IPS-20b (cell line): ENCODE measurements around the gene SLC4A4.

Source experiments
- H3K27ac ChIP-seq: one replicate; pipeline ENCODE4 v1.5.1; 2013; ENCODE audit warnings: low read length
- H3K27me3 ChIP-seq: 2 replicates; pipeline ENCODE4 v1.6.1; 2013; ENCODE audit warnings: mild to moderate bottlenecking, low read length, inconsistent platforms; ENCODE audit not compliant: insufficient read depth
- H3K36me3 ChIP-seq: 2 replicates; pipeline ENCODE4 v1.6.1; 2013; ENCODE audit warnings: low read depth, mild to moderate bottlenecking, inconsistent platforms, low read length, moderate library complexity; ENCODE audit not compliant: insufficient read depth
- H3K4me1 ChIP-seq: 2 replicates; pipeline ENCODE4 v1.6.1; 2013; ENCODE audit warnings: mild to moderate bottlenecking, control low read depth, inconsistent platforms, low read length, moderate library complexity; ENCODE audit not compliant: insufficient read depth
- H3K4me3 ChIP-seq: 2 replicates; pipeline ENCODE4 v1.5.1; 2013; ENCODE audit warnings: mild to moderate bottlenecking, low read length, inconsistent platforms
- H3K9ac ChIP-seq: 2 replicates; pipeline ENCODE4 v1.6.1; 2013; ENCODE audit warnings: low read depth, mild to moderate bottlenecking, inconsistent platforms, low read length, moderate library complexity
- H3K9me3 ChIP-seq: 2 replicates; pipeline ENCODE4 v1.6.1; 2013; ENCODE audit warnings: mild to moderate bottlenecking, low read depth, low read length, inconsistent platforms; ENCODE audit not compliant: insufficient read depth

SLC4A4 gene

GRCh38 chr4:71426381-71427042 is 87.7 kb downstream of the SLC4A4 start:
- Histone ChIP-seq H3K4me3 (no peak overlapping the region), H3K27me3 (no peaks in the 10 kb centered on the region), H3K4me1 (no peaks in the 10 kb centered on the region), H3K27ac (no peak overlapping the region), H3K9ac (no peak overlapping the region), H3K9me3 (no peaks in the 10 kb centered on the region), H3K36me3 (no peaks in the 10 kb centered on the region)

DNA sequence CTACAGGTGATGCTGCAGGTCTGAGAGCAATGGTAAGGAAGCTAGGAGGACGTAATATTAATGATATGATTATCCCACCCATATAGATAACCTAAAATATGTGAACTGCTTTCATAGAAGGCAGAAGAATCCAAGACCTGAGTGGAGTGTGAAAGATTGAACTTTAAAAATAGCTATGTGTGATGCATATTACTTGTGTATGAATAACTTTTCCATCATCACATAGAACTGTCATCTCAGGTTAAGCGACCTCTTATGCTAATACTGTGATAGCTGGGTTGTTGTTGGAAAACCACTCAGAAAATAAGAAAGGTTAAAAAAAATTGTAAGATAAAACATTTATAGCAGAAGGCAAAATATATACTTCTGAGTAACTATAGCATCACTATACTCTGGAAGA is 90.3 kb downstream of the SLC4A4 start:
- H3K4me1 ChIP-seq: no peaks in the 10 kb centered on the region
- no peak overlapping the region for H3K9ac ChIP-seq
- no peak overlapping the region for H3K4me3 ChIP-seq
- H3K27ac ChIP-seq: no peak overlapping the region
- no peaks in the 10 kb centered on the region for H3K36me3 ChIP-seq
- H3K27me3 ChIP-seq: no peaks in the 10 kb centered on the region
- no peaks in the 10 kb centered on the region for H3K9me3 ChIP-seq

DNA sequence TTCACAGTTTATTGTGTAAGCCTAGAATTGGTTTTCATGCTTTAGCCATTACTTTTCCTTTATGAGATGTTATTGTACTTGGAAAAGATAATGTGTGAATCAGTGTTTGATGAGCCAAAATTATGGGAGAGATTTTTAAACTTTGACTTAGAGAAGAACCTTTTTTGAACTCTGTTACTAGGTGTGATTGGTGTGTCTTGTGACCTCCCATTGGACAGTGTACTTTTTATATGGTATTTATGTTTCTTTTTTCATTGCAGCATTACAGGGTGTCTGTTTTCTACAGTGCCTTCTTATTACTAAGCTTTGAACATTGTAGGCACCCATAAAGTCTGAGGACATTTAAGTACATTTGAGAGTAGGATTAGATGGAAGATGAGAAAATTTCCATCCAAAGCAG is 91.1 kb downstream of the SLC4A4 start:
- Histone ChIP-seq H3K4me1 (no peaks in the 10 kb centered on the region), H3K27me3 (no peaks in the 10 kb centered on the region), H3K9me3 (no peaks in the 10 kb centered on the region), H3K36me3 (no peaks in the 10 kb centered on the region), H3K9ac (no peak overlapping the region), H3K27ac (no peak overlapping the region), H3K4me3 (no peak overlapping the region)

DNA sequence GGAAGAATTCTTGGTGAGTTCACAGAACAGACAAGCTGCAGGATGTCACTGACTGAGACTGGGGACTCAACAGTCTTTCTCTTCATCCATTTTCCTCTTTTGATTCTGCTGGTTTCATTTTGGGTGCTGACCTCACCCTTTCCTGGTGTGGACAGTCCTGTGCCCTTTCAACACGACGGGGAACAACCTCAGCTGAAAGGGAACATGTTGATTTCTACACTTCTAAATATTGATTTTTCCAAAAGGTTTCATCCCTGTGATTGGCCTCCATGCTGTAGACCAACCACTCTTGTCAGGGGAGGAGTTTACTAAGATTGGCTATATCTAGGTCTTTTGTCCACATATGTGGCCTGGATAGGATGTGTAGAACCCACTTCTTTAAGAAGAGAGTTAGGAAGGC is 91.8 kb downstream of the SLC4A4 start:
- Histone ChIP-seq H3K9ac (no peak overlapping the region), H3K27ac (no peak overlapping the region), H3K27me3 (no peaks in the 10 kb centered on the region), H3K4me3 (no peak overlapping the region), H3K4me1 (no peaks in the 10 kb centered on the region), H3K9me3 (no peaks in the 10 kb centered on the region), H3K36me3 (no peaks in the 10 kb centered on the region)

DNA sequence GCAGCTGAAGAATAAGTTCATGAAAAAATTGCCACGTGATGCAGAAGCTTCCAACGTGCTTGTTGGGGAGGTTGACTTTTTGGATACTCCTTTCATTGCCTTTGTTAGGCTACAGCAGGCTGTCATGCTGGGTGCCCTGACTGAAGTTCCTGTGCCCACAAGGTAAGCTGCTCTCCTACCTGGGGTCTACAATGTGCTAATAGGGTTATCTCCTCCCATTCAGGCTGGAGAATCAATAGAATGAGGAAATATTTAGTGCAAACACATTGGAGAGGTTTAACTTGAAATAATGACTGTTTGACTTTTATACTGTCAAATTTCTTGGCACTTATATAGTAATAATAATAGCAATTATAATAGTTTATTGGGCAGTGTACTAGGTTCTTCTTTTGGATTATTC is 101.8 kb downstream of the SLC4A4 start:
- Histone ChIP-seq H3K27me3 (no peaks in the 10 kb centered on the region), H3K9me3 (no peaks in the 10 kb centered on the region), H3K9ac (no peak overlapping the region), H3K27ac (no peak overlapping the region), H3K4me1 (no peaks in the 10 kb centered on the region), H3K4me3 (no peak overlapping the region), H3K36me3 (no peaks in the 10 kb centered on the region)

DNA sequence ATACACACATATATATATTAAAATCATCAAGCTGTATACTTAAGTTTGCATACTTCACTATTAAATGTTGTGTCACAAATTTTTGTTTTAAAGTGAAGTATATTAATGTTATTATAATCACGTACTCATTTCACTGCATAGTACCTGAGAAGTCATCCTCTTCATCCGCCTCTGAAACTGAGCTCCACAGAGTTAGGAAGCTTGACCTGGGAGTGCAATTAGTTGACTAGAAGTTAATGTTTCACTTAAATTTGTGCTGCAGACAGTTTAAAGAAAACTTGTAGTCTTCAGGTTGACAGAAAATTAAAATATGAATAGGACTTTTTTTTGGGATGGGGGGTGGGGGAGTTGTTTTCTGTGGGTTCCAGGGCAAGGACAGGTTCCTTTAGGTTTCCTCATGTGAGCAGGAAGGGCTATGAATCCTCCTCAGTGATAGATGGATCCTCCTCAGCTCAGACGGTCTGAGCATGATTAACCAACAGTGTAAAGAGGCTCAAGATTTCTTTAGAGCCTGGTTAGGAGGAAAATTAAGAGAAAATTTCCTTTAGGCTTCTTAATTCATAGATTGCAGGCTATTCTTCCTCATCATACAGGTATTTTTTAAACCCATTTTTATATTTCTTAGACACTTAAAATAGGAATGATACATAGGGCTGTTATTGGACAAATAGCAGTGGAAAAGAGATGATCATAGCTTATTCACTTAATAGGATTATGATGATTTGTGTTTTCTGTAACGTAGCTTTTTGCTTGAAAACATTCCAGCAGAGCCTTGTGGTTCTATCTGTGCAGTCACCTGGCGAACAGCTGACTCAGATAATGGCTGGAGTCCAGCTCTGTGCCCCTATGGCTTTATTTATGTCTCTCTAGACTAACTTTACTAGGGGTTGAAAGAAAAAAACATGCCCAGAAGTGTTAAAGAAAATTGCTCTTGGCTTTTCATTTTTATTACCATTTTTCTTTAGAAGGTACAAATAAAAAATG is 102.7 kb downstream of the SLC4A4 start:
- no peaks in the 10 kb centered on the region for H3K9me3 ChIP-seq

DNA sequence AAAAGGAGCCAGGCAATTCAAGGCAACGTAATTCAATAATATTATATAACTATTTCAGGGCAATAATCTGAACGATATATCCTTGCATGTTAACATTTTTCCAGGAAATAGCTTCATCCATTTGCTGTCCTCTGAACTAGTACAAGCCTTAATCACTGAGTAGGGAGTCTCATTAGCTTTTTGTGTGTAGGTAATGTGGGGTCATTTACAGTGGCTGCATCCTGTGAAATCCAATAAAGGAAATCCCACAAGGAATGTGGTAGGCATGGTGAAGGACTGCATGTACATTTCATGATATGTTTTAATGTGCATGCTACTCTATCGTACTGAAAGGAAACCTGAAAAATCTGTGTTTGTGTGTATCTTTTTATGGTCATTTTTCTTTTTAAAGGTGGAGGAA is 103.5 kb downstream of the SLC4A4 start:
- Histone ChIP-seq H3K4me1 (no peaks in the 10 kb centered on the region), H3K36me3 (no peaks in the 10 kb centered on the region), H3K4me3 (no peak overlapping the region), H3K9ac (no peak overlapping the region), H3K27ac (no peak overlapping the region), H3K27me3 (no peaks in the 10 kb centered on the region), H3K9me3 (no peaks in the 10 kb centered on the region)

More for the DNA sequence above, 102.7 kb downstream of the SLC4A4 start:
- Histone ChIP-seq H3K4me3 (no peak overlapping the region), H3K36me3 (no peaks in the 10 kb centered on the region), H3K9ac (no peak overlapping the region), H3K4me1 (no peaks in the 10 kb centered on the region), H3K27ac (no peak overlapping the region), H3K27me3 (no peaks in the 10 kb centered on the region)

GRCh38 chr4:71444395-71444794 is 105.6 kb downstream of the SLC4A4 start:
- no peak overlapping the region for H3K9ac ChIP-seq
- H3K4me3 ChIP-seq: no peak overlapping the region

GRCh38 chr4:71445811-71446210 is 107.0 kb downstream of the SLC4A4 start:
- H3K27ac ChIP-seq: no peak overlapping the region

More at GRCh38 chr4:71444395-71444794, 105.6 kb downstream of the SLC4A4 start:
- Histone ChIP-seq H3K4me1 (no peaks in the 10 kb centered on the region), H3K9me3 (no peaks in the 10 kb centered on the region), H3K27me3 (no peaks in the 10 kb centered on the region), H3K27ac (no peak overlapping the region), H3K36me3 (no peaks in the 10 kb centered on the region)

GRCh38 chr4:71446479-71447081 is 107.8 kb downstream of the SLC4A4 start:
- H3K4me3 ChIP-seq: no peak overlapping the region
- no peak overlapping the region for H3K9ac ChIP-seq
- no peak overlapping the region for H3K27ac ChIP-seq
- H3K27me3 ChIP-seq: no peaks in the 10 kb centered on the region
- H3K4me1 ChIP-seq: no peaks in the 10 kb centered on the region
- H3K9me3 ChIP-seq: no peaks in the 10 kb centered on the region
- H3K36me3 ChIP-seq: no peaks in the 10 kb centered on the region

More at GRCh38 chr4:71445811-71446210, 107.0 kb downstream of the SLC4A4 start:
- H3K4me1 ChIP-seq: no peaks in the 10 kb centered on the region
- no peak overlapping the region for H3K9ac ChIP-seq
- no peaks in the 10 kb centered on the region for H3K27me3 ChIP-seq
- no peaks in the 10 kb centered on the region for H3K9me3 ChIP-seq
- H3K36me3 ChIP-seq: no peaks in the 10 kb centered on the region
- no peak overlapping the region for H3K4me3 ChIP-seq

DNA sequence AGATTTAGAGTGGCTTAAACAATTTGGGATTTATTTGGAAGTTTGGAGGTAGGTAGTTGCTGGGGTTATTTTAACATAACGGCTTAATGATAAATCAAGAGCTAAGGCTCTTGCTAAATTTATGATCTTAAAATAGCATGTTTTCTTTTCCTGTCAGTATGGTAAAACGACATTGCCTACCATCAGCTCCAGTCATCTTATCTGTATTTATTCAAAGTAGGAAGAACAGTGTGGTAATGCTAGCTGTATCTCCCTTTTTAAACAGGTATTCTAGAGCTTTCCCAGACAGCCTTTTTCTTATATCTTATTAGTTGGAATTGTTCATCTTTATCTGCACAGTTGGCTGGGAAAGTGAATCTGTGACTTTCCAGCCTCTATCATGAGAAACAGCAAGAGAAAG is 110.2 kb downstream of the SLC4A4 start:
- no peaks in the 10 kb centered on the region for H3K36me3 ChIP-seq
- no peaks in the 10 kb centered on the region for H3K27me3 ChIP-seq
- H3K9ac ChIP-seq: no peak overlapping the region

More for the DNA sequence above, 110.2 kb downstream of the SLC4A4 start:
- H3K4me3 ChIP-seq: no peak overlapping the region
- H3K9me3 ChIP-seq: no peaks in the 10 kb centered on the region
- H3K27ac ChIP-seq: no peak overlapping the region
- H3K4me1 ChIP-seq: no peaks in the 10 kb centered on the region
